UCSD-AML1 (cell line): Measurements from ENCODE around the gene CDC42EP4.

Experiments used
- DNase-seq: peaks from one replicate; lab custom pipeline; 2025; ENCODE audit not compliant: unreplicated experiment; lab: John Stamatoyannopoulos, UW

CDC42EP4 gene

DNA sequence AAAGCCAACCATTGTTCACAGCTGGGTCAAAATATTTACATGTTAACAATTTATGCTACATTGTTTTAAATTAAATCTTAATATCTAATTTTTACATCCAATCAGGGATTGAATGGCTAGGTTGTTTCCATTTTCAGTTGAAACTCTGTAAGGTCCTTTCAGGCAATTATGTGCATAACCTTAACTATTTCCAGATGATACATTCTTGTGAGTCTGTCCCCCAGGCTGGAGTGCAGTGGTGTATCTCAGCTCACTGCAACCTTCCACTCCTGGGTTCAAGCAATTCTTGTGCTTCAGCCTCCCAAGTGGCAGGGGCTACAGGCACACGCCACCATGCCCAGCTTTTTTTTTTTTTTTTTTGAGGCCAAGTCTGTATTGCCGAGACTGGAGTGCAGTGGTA is 10.4 kb downstream of the CDC42EP4 start:
- DNase-seq = no peak

DNA sequence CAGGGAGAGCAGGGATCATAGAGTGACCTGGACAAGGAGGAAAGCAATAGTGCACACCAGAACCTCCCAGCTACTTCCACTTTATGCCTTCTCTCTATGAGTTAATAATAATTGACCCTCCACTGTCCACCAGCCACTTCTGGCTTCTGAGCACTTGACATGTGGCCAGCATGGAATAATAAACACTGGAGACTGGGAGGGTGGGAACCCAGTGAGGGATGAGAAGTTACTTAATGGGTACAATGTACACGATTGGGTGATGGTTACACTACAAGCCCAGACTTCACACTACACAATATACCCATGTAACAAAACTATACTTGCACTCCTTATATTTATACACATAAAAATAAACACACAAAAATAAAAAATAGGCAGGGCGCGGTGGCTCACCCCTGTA is 11.4 kb downstream of the CDC42EP4 start:
- no peak for DNase-seq

DNA sequence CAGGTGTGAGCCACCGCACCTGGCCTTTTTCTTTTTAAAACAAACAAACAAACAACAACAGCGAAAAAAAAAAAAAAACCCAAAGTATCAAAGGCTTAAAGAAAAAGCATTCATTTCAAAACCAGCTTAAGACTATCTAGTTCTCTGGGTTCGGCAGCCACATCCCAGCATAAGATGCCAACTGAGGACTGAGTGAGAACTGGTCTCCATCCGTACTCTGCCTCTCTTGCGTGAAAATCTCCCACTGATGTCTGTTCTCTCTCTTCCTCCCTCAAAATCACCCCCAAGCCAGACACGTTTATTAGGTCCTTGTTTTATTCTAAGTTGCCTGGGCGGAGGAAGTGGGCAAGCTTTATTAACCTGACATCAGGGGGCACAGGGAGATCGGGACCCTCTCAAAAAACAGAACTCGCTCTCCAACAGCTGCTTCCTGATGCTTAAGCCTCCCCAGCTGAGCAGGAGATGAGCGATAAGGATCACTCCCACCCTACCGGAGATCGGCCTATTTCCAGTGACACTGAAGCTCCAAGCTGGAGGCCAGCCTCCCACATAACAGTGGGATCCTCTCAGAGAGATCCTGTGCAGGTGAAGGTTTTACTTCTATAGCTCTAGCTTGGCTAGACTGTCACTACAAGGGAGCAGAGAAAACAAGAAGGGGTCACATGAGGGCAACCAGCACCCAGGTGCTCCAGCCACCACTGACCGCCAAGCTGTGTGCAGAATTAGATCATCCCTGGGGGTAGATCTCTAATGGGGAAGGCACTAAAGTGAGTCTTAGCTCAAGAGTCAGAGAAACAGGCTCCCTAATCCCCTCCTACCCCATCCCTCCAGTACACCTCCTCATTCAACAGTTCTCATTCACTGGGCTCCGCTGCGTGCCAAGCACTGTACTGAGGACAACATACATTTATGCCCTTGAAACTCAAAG is 13.6 kb downstream of the CDC42EP4 start:
- DNase-seq = peak; percentile 33

DNA sequence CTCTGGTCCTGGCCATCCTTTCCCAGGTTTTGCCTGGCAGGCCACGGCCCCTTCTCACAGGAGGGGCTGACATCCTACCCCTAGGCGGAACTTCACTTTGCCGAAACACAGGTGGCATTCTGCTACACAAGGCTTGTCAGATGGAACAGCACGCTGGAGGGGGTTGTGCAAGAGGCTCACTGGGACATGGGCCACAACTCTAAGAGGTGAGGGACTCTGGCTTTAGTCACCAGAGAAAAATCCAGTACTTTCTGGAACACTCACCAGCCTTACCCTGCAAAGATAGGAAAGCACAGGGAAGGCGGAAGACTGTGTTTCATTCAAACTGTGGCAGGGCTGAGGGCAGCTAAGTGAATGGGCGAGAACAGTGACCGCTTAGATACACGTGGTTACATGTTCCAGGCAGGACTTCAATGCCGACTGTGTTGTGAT is 18.3 kb downstream of the CDC42EP4 start:
- no peak for DNase-seq

DNA sequence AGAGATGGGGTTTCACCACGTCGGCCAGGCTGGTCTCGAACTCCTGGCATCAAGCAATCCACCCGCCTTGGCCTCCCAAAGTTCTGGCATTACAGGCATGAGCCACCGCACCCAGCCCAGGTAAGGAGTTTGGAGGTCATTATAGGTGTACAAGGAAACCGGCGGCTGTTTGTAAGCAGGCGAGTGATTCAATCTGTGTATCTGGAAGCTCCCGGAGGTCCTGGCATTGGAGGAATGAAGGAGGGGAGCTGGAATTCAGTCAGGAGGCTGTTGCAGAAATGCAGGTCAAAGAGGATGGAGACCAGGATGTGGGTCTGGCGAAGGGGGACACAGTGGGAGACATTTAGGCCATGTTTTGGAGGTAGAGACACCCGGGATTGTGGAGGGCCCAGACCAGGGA is 18.8 kb downstream of the CDC42EP4 start:
- DNase-seq = no peak

DNA sequence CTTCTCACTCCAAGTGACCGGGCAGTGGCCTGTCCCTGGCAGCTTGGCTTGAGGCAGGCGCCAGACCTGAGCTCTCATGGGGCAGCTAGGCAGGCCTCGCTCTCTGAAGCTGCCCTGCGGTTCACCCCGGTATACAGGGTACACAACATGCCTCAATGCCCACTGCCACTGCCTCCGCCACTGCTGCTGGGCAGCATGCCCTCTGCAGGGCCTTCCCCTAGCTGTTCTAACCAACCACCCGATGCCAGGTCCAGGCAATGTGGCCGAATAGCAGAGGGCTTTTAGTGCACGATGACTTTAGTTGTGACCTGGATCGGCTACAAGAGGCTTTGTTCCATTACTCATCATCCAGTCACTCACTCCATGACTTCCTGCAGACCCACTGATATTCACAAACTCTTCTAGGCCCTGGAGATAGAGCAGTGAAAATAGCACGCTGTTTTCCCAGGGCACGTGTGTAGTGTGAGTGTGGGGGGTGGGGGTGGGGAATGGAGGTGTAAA is 19.7 kb downstream of the CDC42EP4 start:
- DNase-seq = peak; percentile 42

DNA sequence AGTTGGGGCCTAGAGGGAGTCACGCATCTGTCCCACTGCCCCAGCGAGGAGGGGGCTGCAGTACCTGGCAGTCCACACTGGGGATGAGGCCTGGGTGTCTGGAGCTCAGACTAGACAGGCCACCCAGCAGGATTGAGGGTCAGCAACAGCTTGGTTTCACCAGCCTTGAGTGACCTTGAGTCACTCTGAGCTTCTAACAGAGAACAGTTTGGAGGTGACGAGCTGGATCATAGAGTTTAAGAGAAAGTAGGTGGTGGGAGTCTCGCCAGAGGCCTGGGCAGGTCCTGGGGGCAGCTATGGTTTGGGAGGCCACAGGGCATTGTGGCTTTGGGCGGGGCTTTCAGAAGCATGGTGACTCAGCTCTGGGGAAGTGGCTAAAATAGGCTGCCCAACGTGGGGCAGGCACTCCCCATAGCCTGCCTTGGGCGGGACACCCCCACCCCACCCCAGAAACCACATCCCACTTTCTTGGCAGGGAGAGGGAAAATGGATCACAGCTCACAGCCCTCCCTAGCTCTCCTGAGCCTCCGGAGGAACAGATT is 20.5 kb downstream of the CDC42EP4 start:
- DNase-seq = peak; percentile 84

DNA sequence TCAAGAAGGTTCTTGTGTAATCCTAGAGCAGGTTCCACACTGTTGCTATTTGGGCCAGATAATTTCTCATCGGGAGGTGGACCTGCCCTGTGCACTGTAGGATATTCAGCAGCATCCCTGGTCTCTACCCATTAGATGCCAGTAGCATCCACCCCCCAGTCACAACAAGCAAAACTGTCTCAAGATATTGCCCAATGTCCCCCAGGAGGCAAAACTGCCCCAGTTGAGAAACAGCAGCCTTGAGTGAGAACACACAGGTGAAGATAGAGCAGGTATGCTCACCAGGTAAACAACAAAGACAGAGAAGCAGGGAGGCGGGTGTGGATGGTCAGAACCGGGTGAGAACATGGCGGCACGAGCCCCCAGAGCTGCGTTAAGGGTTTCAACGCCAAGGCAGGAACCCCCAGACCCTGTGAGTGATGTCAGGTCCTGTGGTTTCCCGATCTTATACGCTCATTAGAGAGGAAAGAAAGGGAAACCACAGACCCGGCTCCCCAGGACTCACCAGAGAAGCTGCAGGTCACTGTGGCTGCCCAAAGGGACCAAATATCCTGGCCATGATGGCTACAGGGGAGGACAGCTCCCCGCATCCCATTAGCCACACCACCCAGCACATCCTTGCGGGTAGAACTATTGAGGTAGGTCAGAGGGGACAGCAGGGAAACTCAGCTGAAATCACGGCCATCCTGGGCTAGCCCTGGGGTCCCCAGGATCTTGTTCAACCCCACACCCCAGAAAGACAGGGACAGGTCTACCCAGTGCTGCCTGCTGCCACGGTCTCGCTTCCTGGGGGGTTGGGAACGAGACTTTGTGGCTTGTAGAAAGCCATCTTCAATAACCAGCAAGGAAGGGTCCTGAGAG is 21.2 kb downstream of the CDC42EP4 start:
- peak; percentile 54 for DNase-seq

DNA sequence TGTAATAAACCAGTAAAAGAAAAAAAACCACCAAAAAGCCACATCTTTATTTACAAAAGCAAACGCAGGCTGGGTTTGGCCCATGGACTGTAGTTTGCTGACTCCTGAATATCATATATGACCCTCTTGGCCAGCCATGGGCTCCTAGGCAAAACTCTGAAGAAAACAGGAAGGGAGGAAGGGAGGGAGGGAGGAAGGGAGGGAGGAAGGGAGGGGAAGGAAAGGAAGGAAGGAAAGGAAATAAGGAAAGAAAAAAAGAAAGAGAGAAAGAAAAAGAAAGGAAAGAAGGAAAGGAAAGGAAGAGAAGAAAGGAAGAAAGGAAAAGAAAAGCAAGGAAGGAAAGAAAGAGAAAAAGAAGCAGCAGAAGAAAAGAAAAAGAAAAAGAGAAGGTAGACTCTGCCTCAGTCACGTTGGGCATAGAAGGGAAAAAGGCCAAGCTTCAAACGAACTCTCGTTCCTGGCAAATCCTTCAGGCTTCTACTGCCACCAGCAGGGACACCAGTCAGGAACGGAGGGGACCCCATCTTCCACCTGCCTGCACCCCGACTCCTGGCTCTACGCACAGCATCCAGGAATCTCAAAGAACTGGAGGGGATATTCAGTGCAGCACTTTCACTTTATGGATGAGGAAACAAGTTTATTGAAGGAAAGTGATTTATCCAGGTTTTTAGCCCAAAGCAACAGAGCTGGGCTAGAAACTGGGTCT is 22.1 kb downstream of the CDC42EP4 start:
- no peak for DNase-seq

DNA sequence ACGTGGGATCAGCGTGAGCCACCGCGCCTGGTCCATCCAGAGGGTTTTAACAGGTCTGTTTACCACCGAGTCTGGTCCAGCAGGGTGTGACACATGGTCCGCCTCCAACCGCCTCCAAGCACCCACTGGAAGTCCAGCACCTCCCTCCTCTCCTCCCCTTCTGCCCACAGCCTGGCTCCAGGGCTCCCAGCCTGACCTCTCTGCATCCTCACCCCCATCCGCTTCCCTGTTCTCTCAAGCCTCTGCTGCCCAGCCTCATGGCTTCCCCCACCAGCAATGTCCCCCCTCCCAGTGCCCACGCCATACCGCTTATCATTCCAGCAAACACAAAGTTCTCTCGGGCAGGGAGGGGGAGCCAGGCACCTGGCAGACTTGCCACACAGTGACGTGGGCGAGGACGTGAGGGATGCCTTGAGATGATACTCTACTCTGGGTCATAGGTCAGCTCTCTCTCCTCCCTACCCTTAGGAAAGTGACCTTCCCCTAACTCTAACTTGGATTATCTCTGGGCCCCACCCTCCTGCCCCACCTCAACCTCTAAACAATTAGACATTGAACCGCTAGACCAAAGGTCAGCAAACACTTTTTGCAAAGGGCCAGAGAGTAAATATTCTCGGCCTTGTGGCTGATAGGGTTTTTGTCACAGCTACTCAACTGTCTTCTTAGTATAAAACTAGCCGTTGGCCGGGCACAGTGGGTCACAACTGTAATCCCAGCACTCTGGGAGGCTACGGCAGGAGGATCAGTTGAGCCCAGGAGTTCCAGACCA is 23.1 kb downstream of the CDC42EP4 start:
- no peak for DNase-seq

DNA sequence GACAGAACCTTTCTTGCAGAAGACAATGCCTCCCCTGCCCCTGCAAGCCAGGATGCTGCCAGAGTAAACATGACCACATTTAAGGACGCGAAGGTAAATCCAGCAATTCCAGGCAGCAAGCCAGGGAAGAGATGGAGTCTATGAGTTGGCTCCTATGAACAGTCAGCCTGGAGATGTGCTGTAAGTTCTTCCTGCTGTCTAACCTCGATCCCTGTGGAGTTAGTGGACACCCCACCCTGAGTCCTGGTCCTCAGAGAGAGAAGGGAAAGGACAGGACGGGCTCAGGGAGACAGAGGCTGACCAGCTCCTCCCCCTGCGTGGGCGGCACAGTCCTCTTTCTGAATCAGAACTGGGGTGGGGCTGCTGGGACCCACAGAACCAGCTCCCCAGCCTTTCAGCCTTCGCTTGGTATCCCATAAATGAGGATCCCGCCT is 24.9 kb downstream of the CDC42EP4 start:
- DNase-seq = no peak

DNA sequence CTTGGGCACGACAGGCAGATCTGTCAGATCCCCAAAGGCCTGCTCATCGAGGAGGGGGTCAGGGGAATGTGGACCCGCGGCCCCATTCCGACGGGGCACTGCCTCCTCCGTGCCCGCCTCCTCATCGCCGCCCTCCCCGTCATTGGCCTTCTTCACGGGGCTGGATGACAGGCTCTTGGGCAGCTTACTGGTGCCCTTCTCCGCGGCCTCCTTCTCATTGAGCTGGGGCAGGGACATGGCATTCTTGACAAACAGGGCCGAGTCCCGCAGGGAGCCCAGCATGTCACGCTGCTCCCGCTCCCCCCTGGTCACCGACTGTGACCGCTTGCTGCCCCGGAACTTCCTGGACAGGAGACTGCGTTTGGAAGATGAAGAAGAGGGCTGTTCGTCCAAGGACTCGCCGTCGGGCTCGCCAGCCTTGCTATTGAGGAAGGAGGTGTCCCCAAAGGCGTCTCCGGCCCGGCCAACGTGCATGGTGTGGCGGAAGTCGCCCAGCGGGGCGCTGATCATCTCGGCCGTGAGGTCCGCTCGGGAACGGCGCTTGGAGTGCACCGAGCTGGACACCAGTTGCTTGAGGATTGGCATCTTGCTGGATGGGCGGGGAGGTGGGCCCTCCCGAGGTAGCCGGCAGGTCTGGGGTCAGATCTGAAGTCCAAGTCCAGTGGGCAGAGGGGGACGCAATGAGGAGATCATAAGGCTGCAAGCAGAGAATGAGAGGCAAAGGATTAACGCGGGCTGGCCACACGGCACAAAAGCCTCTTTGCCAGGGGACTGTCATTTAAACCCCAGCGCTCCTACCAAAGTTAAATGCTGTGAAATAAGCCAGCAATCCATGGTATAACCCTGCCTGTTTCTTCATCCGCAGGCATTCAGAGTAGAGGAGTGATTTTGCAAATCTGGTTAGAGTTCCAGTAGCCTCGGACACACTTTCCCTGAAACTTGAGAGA is 25.6 kb downstream of the CDC42EP4 start:
- DNase-seq = no peak

DNA sequence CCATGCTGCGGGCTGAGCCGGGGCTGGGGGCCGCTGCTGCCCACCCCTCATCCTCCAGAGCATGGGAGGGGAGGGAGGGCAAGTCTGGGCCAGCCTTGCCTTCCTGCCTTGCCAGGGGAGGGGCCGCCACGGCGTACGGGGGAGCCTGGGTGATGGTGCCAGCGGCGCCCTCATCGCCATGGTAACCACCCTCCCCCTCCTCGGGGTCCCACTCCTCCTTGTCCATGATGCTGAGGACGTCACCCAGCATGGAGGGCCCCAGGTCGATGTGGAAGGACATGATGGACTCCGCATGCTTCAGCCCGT is 26.2 kb downstream of the CDC42EP4 start:
- DNase-seq = no peak

DNA sequence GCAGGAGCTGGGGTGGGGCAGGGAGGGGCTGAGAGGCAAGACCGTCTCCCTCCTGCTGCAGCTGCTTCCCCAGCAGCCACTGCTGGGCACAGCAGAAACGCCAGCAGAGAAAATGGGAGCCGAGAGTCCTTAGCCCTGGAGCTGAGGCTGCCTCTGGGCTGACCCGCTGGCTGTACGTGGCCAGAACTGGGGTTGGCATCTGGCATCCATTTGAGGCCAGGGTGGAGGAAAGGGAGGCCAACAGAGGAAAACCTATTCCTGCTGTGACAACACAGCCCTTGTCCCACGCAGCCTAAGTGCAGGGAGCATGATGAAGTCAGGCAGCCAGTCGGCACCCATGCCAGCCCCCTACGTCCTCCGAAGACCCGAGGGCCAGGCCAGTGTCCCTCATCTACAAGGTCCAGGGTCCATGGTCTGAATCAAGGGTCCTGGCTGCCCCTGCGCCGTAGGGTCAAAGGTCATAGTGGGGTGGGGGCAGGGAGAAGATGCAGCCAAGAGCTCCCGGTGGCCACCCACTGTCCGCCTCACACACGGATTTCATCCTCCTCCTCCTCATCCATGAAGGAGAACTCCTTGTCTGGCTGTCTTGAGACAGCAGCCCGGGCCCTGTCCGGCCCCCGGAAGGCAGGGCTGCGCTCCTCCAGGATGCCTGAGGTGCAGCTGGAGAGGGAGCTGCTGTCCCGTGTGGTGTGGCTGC is 26.7 kb downstream of the CDC42EP4 start:
- no peak for DNase-seq

DNA sequence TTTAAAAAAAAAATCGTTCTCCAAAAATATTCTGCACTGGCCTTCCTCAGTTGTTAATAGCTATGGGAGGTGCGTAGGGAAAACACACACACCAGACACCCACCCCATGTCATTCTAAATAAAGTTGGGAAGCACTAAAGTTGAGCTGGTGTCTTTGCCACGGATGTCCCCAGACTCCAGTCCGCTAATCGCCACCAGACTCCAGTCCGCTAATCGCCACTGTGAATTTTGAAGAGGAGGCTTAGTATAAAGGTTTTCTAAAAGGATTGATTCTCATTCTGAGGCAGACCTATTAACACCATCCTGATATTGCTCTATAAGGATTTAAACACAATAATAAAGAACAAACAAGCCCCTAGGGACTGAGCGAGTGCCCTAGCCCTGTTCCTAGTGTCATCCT is 27.4 kb downstream of the CDC42EP4 start:
- DNase-seq = no peak

DNA sequence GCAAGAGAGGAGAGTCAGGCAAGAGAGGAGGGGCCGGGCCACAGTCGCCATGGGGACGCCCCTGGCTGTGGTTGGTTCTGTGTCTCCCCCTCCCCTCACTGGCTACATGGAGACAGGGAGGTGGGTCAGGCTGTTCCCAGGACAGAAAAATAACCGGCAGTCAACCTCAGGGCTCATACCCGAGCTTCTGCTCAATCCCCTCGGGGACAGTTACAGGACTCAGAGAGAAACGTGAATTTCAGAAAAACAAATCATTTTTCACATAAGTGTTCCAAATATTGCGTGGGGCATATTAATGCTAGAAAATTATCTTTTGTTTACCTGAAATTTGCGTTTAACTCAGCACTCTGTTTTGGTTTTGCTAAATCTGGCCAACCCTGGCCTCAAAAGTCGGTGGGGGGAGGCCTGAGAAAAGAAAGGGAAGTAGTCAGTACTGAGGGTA is 27.9 kb downstream of the CDC42EP4 start:
- no peak for DNase-seq

DNA sequence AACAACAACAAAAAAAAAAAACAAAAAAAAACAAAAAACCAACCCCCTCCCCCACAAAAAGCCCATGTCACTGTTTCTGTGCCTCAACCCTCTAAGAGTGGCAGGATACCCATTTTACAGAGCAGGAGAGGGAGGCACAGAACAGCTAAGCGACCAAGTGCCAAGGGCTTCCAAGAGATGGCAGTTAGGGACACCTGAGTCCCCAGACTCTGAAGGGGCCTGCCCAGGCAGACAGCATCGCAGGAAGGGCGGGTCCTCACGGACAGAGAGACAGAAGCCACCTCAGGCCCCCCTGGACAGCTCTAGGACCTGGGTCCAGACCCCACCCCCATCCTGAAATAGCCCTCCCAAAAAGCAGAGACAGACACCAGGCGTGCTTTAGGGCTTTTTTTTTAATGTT is 28.6 kb downstream of the CDC42EP4 start:
- no peak for DNase-seq

DNA sequence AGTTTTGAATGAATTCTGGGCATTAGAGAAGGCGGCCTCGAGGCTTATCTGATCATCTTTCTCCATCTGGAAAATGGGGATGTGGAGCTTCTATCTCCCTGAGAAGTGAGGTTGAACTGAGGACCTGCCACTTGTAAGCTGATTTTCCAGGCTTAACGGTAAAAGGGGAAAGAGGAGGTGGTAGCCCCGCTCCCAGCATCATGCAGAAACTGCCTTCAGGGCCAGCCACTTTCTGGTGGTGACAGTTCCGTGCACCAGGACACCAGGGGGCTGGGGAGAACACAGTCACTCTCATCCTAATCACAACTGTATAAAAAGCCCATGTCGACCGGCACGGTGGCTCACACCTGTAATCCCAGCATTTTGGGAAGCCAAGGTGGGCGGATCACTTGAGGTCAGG is 29.2 kb downstream of the CDC42EP4 start:
- no peak for DNase-seq
